ENCODE results near the gene LMNA.
"Not testable (repeated sequence)": the region's sequence is repeated elsewhere in the genome, so short reads cannot be mapped to it uniquely, and the experiment has no call there.

Gene LMNA

GRCh38 chr1:156162430-156163037, 48.0 kb downstream of the LMNA start:
- no peak for DNase-seq (ENCODE audit: low read depth)

DNA sequence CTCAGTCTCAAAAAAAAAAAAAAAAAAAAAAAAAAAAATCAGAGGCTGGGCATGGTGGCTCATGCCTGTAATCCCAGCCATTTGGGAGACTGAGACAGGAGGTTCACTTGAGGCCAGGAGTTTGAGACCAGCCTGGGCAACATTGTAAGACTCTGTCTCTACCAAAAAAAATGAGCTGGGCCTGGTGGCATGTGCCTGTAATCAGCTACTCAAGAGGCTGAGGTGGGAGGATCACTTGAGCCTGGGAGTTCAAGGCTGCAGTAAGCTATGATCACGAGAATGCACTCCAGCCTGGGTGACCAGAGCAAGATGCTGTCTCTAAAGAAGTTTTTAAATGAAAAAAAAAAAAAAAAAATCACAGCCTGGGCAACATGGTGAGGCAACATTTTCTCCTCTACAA, 49.2 kb downstream of the LMNA start:
- no peak for DNase-seq (ENCODE audit: low read depth)

DNA sequence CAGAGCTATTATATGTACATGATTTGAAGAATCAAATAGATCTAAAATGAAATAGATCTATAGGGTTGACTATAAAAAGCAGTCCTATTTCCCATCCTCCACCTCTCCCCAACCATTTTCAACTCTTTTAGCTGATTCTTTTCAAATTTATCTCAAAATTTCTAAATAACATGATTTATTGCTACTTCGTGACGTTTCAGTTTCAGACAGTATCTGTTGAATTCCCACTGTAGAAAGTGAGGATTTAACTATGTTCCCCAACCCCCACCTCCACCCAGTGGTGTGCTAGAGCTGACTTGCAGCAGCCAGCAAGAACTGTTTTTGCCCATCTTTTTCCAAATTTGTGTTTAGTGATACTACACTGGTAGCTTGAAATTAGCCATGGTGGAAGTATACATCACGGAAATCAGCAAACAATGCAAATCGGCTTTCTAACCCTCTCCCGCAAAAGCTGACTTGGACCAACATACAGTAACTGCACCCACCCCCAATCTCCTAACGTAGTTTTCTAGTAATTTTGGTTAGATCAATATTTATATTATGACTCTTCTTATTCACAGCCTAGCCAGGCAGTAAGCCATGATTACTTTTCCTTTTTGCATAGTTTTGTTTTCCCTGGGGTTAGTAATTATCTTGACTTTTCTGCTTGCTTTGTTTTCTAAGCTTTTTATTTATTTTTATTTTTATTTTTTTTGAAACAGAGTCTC, 49.8 kb downstream of the LMNA start:
- no peak for DNase-seq (ENCODE audit: low read depth)

DNA sequence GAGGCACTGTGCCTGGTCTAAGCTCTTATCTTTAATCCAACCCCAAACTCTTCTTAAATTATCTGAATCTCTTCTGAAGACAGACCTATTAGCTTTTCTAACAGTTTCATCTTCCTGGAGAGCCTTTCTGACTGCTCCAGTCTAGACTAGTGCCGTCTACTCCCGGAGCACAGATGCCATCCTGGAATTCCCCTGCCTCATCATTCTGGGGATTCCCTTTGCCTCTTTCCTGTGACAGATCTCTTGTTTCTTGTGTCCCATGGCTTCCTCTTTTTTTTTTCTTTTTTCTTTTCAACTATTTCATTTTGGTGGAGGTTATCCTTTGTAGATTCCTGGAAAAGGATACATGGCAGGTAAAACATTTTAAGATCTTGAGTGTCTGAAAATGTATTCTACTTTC, 50.6 kb downstream of the LMNA start:
- no peak for DNase-seq (ENCODE audit: low read depth)

GRCh38 chr1:156167536-156167935, 53.0 kb downstream of the LMNA start:
- DNase-seq (ENCODE audit: low read depth), result no peak

DNA sequence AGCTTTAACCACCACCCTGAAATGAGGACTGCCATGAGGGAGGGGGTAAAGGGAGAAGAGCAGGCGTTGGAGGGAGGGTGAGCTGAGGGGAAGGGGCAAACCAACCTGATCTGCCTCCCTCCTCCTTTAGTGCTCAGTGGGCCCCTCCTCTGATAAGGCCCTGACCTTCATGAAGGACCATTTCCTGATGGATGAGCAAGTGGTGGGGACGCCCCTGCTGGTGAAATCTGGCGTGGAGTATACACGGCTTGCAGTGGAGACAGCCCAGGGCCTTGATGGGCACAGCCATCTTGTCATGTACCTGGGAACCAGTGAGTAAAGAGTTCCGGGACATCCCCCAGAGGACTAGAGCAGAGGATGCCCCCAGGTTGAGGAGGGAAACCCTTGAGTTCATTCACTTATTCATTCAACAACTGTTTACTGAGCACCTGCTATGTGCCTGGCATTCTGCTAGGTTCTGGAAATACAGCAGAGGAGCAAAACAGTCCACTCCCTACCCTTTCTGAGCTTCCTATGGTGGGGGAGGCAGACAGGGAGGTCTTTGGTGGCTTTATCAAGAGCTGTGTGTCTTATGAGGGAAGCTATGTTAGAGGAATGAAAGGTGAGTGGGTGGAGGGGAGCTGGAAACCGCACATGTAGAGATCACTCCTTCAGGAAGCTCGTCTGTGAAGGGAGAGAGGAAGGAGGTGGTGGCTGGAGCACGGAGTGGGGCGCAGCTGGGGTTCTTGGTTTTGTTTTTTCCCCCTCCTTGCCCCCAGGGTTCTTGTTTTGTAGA, 58.4 kb downstream of the LMNA start:
- DNase-seq (ENCODE audit: low read depth), result no peak

DNA sequence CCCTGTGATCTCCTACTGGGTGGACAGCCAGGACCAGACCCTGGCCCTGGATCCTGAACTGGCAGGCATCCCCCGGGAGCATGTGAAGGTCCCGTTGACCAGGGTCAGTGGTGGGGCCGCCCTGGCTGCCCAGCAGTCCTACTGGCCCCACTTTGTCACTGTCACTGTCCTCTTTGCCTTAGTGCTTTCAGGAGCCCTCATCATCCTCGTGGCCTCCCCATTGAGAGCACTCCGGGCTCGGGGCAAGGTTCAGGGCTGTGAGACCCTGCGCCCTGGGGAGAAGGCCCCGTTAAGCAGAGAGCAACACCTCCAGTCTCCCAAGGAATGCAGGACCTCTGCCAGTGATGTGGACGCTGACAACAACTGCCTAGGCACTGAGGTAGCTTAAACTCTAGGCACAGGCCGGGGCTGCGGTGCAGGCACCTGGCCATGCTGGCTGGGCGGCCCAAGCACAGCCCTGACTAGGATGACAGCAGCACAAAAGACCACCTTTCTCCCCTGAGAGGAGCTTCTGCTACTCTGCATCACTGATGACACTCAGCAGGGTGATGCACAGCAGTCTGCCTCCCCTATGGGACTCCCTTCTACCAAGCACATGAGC, 62.2 kb downstream of the LMNA start:
- DNase-seq (ENCODE audit: low read depth), result no peak

DNA sequence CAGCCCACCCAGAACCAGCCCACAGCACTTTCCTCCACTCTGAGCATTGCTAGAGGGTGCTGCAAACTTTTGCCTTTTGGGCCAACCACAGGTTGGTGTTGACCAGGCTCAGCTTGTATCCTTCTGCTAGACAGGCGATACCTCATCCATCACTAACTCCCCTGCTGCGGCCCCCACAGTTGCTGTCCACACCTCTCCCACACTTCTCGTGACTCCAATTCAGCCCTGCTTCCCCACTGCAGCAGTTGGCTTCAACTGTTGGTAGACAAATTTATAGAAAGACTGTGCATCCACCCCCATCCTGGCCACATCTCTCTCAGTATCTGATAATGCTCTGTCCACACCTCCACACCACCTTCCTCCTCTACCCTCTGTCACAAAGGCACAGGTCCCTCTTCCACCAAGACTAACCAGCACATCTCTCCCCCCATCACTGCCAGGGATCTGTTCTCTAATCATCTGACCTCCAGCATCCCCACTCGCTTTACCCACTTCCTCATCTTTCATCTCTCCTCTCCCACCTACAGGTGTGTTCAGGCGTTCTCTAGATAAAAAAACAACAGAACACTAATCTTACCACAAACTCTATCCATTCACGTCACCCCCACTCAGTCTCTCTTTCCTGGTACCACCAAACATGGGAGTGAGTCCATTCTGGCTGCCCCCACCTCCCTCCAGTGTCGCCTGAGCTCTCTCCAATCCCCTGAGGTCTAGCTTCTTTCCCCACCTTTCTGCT, 63.6 kb downstream of the LMNA start:
- DNase-seq (ENCODE audit: low read depth), result no peak

DNA sequence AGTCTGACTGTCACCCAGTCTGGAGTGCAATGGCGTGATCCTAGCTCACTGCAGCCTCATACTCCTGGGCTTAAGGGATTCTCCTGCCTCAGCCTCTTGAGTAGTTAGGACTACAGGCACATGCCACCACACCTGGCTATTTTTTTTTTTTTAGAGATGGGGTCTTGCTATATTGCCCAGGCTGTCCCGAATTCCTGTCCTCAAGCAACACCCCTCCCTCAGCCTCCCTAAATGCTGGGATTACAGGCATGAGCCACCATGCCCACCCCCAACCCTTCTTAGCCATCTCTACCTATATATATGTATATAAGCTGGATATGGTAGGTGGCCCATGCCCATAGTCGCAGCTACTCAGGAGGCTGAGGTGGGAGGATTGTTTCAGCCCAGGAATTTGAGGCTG, 66.0 kb downstream of the LMNA start:
- no peak for DNase-seq (ENCODE audit: low read depth)

DNA sequence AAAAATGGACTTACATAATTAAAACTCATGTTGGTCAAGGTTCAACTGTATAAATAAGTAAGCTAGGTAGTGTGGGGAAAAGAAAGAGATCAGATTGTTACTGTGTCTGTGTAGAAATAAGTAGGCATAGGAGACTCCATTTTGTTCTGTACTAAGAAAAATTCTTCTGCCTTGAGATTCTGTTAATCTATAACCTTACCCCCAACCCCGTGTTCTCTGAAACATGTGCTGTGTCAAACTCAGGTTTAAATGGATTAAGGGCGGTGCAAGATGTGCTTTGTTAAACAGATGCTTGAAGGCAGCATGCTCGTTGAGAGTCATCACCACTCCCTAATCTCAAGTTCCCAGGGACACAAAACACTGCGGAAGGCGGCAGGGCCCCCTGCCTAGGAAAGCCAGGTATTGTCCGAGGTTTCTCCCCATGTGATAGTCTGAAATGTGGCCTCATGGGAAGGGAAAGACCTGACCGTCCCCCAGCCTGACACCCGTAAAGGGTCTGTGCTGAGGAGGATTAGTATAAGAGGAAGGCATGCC, 66.9 kb downstream of the LMNA start:
- not testable (repeated sequence) for DNase-seq (ENCODE audit: low read depth)

DNA sequence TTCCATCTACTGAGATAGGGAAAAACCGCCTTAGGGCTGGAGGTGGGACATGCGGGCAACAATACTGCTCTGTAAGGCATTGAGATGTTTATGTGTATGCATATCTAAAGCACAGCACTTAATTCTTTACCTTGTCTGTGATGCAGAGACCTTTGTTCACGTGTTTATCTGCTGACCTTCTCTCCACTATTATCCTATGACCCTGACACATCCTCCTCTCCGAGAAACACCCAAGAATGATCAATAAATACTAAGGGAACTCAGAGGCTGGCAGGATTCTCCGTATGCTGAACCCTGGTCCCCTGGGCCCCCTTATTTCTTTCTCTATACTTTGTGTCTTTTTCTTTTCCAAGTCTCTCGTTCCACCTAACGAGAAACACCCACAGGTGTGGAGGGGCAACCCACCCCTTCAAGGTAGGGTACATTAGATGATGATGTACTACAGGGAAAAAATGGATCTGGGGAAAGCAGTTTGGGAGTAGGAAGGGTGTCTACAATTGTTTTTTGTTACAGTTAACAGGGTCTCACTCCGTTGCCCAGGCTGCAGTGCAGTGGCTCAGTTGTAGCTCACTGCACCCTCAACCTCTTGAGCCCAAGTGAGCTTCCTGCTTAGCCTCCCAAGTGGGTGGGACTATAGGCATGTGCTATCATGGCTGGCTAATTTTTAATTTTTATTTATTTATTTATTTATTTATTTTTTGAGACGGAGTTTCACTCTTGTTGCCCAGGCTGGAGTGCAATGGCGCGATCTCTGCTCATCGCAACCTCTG, 67.7 kb downstream of the LMNA start:
- DNase-seq (ENCODE audit: low read depth), result not testable (repeated sequence)

- not testable (repeated sequence) for DNase-seq (ENCODE audit: low read depth)
Observed at GRCh38 chr1:156186347-156187177, 72.1 kb downstream of the LMNA start.

Data from T follicular helper cell (primary cell).